Coronary artery (tissue), 2 donors: ENCODE results near the gene OR2M7.

Experiments
- DNase-seq: peaks from one replicate; pipeline ENCODE4 v3.0.0-alpha.2; 2017; ENCODE audit warnings: low spot score
- H3K27ac ChIP-seq, 2 donors: fragments of 200-600 bp; sonication (generic); one replicate each; pipeline ENCODE4 v1.5.1; 2016 to 2019
- H3K4me3 ChIP-seq: fragments of 200-600 bp; sonication (generic); 2 replicates; pipeline ENCODE4 v1.5.1; 2016; ENCODE audit warnings: mild to moderate bottlenecking, moderate library complexity
- CTCF ChIP-seq: fragments of 200-600 bp; sonication (generic); IDR thresholded peaks from one replicate; pipeline ENCODE4 v1.5.1; 2019; ENCODE audit warnings: antibody characterized with exemption

The OR2M7 gene

GRCh38 chr1:248324468-248324867, at the start of gene OR2M7:
Gene OR2M7, minus strand, starts transcription at chr1:248324568. Its CDS starts 0 bp downstream, at chr1:248324568.
- no peak for TF ChIP-seq CTCF
- no peak within 1 kb of the TSS for H3K4me3 ChIP-seq
- DNase-seq = no peak

GRCh38 chr1:248373761-248374160, 49.4 kb upstream of the OR2M7 start:
- no peak for DNase-seq
- no peak for TF ChIP-seq CTCF
- Histone ChIP-seq H3K4me3 (no peak overlapping the region), H3K27ac (no peak overlapping the region)

More at GRCh38 chr1:248324468-248324867, at the start of gene OR2M7:
- no peak within 1 kb of the TSS for H3K27ac ChIP-seq

- Histone ChIP-seq H3K4me3 (no peak overlapping the region), H3K27ac (no peak overlapping the region)
- DNase-seq = no peak
- no peak for TF ChIP-seq CTCF
Observed at GRCh38 chr1:248372394-248372793, 48.0 kb upstream of the OR2M7 start.

GRCh38 chr1:248366609-248367008, 42.2 kb upstream of the OR2M7 start:
- Histone ChIP-seq H3K27ac (no peak overlapping the region), H3K4me3 (no peak overlapping the region)
- TF ChIP-seq CTCF = no peak
- no peak for DNase-seq

- H3K4me3 ChIP-seq = no peak within 1 kb of the TSS
- no peak within 1 kb of the TSS for H3K27ac ChIP-seq
- TF ChIP-seq CTCF = no peak
- no peak for DNase-seq
Observed at GRCh38 chr1:248361121-248361715, 36.9 kb upstream of the OR2M7 start, which contains the start of gene OR2T4. Gene OR2T4, plus strand, starts transcription at chr1:248361665. Its CDS starts 0 bp downstream, at chr1:248361665.

GRCh38 chr1:248359415-248359814, 35.0 kb upstream of the OR2M7 start:
- no peak for DNase-seq
- H3K27ac ChIP-seq = no peak overlapping the region
- no peak for TF ChIP-seq CTCF

GRCh38 chr1:248348475-248348874, 24.1 kb upstream of the OR2M7 start, which contains the start of gene OR14C36:
Gene OR14C36, plus strand, starts transcription at chr1:248348775. Its CDS starts 0 bp downstream, at chr1:248348775.
- no peak for TF ChIP-seq CTCF
- Histone ChIP-seq H3K27ac (no peak within 1 kb of the TSS), H3K4me3 (no peak within 1 kb of the TSS)
- DNase-seq = no peak

More at GRCh38 chr1:248359415-248359814, 35.0 kb upstream of the OR2M7 start:
- no peak overlapping the region for H3K4me3 ChIP-seq
